Stimulated activated CD4-positive, alpha-beta T cell treated with anti-CD3 and anti-CD28 coated beads, Interleukin-15, amount 100 ng/mL, for 1 hour (primary cell): ENCODE results near the gene WDR91.

ENCODE experiments used
- DNase-seq, 2 donors: peaks; one replicate each; pipeline ENCODE4 v3.0.0-alpha.2; 2020; ENCODE audit warnings: low read depth in 1 of 2, low spot score in 1 of 2

The WDR91 gene

DNA sequence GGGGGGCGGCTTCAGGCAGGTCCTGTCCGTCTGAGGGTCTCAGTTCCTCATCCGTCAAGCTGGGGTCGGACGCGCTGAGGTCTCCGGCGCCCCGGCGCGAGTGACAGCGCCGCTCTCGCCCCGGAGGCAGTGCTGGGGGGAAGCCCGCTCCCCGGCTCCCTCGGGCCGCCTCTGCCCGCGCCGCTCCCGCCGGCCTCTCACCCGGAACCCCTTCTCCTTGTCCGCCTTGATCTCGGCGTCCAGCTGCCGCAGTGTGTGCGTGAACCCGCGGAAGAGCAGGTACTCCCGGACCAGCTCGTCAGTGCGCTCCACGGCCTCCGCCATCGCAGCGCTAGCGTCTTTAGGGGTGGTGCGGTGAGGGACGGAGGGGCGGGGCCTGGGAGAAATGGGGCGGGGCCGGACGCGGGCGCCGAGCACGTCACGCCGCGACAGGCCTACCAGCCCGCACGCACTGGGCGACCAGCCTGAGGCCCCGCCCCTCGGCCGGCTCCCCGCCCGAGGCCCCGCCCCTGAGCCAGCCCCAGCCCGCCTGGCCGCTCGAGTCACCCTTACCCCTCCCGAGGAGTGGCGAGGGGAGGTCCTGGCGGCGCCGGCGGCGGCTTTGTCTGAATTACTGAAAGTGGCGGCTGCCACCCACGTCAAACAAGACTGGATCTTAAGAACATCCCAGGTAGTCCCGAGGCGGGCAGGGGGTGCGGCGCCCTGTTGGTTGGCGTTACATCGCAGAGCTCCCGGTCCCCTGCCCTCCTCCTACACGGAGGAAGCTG, at the start of gene WDR91:
Gene WDR91, minus strand, starts transcription at position 348 of the 767 bp plus-strand sequence. Its CDS starts 24 bp downstream, at position 324.
- DNase-seq: peak; percentile 95 to 99

DNA sequence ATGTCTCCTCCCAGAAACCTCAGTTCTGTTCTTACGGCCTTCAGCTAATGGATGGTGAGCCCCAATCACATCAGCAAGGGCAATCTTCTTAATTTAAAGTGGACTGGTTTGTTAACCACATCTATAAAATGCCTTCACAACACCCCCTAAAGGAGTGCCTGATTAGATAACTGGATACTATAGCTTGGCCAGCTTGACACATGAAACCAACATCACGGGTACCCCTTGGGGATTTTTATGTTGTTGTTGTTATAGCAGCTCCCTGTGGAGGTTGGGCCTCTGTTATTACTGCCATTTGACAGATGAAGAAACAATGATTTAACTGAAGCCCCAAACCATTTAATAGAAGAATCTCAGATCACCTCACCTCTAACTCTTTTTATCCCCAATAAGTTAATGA, 49.1 kb upstream of the WDR91 start:
- no peak for DNase-seq

GRCh38 chr7:135259702-135260101, 48.4 kb upstream of the WDR91 start:
- DNase-seq: no peak

GRCh38 chr7:135258585-135258984, 47.3 kb upstream of the WDR91 start:
- no peak for DNase-seq

DNA sequence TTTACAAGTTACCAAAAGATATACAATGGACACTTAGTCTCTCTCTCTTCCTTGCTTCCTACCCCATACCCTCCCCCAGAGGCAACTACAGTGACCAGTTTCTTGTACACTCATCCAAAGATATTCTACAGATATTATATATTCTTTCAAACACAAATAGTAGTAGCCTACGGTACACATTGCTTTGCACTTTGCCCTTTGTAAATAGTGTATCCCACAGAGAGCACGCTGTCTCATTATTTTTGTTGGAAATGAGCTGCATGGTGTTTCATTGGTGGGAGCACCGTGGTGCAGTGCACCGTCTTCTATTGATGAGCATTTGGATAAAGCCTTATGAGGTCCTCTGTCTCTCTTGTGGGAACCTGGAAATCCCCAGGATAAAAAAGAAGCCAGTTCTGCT, 46.5 kb upstream of the WDR91 start:
- no peak for DNase-seq

DNA sequence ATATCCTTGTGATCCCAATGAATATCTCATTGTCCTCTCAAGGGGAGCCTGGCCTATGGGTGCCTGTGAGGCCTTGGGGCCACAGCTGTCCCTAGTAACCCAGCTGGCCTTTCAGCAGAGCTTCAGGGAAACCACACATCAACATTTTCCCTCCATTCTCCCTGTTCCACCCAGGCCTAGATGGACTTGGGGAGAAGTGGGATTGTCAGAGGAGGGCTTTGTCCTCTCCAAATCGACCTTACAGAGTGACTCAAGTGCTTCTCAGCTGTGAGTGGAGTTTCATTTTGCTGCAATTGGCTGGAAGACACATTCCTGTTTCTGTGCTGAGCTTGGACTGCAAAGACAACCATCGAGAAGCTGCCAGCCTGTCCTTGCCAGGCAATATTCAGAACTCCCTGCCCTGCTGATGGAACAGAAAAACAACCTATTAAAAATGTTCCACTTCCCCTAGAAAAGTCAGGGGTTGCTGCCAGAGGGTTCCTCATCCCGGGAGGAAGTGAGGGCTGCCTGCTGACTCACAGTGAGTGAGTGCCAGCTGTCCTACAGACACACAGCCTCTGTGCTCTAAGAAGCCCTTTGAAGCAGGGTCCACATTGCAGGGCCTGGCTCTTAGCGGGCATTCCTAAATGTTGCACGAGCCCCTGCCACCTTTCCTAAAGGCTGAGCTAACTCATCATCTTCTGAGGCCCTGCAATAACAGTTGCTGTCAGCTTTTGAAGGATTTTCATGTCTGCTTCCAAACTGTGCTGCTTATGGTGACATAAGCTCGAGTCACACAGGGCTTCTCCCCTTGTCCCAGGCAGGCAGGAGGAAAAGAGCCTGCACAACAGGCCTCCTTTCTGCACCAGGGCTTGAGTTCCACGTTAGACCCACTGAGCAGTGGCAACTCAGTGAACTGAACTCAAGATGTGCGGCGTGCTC, 42.8 kb upstream of the WDR91 start:
- DNase-seq: no peak

- no peak for DNase-seq
Measured at GRCh38 chr7:135251496-135252391, 40.4 kb upstream of the WDR91 start.

DNA sequence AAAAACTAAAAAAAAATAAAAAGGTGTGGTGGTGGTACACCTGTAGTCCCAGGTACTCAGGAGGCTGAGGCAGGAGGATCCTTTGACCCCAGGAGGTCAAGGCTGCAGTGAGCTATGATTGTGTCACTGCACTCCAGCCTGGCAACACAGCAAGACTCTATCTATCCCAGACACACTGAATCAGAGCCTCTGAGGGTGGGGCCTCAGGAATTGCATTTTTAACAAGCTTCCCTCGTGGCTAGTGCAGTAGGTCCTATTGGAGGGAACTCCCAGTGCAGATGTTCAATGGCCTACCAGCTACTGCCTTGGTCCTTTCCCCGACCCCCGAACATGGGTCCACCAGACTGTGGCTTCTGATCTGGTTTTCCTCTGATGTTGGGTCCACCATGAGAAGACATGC, 37.2 kb upstream of the WDR91 start:
- no peak for DNase-seq

- DNase-seq: no peak
Measured at GRCh38 chr7:135247746-135248471, 36.6 kb upstream of the WDR91 start.

DNA sequence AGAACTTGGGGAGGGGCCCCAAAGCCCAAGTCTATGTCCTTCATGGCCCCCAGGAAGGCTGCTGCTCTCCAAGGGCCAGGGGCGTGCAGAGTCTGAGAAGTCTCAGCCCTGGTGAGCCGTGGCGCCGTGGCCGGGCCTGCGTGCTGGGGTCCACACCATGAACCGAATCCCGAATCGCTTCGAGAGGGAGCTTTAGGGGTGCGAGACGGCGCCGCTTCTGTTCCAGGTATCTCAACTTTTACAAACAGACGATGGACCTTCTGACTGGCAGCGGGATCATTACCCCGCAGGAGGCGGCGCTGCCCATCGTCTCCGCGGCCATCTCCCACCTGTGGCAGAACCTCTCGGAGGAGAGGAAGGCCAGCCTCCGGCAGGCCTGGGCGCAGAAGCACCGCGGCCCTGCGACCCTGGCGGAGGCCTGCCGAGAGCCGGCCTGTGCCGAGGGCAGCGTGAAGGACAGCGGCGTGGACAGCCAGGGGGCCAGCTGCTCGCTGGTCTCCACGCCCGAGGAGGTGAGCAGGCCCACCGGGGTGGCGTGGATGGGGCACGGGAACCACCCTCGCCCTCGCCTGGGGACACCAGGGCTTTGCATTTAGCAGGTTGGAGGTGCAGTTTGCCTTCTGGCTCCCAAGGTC, 35.0 kb upstream of the WDR91 start:
- DNase-seq: no peak

DNA sequence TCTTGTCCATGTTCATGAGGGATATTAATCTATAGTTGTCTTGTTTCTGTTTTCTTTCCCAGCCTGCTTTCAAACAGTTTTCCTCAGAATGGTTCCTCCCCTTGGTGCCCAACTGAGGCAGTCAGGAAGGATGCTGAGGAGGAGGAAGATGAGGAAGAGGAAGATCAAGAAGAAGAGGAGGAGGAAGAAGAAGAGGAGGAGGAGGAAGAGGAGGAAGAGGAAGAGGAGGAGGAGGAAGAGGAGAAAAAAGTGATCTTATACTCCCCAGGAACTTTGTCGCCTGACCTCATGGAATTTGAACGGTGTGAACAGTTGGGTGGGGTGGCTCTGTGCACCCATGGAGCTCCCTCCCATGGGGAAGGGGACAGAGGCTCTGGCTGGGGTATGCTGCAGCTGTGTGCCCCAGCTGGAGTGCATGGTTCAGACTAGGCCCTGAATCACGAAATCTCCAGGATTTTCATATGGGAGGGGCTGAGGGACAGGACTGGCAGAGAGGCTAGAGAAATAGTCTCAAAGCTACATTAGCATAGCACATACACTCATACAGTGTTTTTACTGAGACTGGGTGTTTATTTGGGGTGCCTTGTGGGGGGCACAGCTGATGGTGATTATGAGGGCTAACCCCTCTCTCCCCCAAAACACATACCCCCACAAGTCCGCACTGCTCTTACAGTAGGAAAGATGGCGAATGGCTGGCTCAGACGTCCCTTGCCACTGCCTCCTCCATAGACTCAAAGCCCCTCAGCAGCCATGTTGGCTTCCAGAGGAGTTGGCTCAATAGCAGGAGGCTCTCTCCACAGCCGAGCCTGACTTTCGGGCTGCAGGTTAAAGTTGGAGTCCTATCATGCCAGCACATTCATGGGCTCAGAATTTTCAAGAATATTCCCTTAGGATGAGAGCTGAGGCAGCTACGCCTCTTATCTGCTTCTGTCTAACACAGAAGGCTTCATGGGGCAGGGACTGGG, 34.2 kb upstream of the WDR91 start:
- no peak for DNase-seq

GRCh38 chr7:135242096-135242684, 30.9 kb upstream of the WDR91 start:
- DNase-seq: no peak

DNA sequence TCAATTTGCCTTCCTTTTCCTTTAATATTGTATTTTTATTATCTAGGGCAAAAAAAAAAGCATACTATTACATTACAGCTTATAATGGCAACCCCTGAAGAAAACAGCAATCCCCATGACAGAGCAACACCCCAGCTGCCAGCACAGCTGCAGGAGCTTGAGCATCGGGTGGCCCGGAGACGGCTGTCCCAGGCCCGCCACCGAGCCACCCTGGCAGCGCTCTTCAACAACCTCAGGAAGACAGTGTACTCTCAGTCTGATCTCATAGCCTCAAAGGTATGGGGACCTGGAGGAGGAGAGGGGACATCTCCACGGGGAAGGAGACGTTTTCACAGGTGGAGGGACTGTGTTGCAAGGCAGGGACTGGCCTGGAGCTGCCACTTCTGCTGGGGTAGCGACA, 29.1 kb upstream of the WDR91 start:
- DNase-seq: no peak

DNA sequence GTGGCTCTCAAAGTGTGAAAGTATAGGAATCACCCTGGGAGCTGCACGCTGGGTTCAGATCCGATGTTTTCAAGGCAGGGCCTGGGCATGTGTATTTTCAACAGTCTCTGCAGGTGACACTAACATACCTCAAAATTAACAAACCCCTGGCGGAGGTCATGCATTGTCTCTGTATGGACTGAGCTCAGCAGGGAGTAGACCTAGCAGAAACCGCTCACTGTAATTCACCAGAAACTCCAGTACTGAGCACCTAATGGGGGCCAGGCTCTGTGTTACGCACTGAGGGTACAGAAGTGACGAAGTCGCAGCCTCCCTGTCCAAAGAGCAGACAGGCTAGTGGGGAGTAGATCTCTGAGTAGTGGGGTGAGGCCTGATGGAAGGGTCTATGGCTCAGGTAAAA, 27.9 kb upstream of the WDR91 start:
- DNase-seq: no peak

DNA sequence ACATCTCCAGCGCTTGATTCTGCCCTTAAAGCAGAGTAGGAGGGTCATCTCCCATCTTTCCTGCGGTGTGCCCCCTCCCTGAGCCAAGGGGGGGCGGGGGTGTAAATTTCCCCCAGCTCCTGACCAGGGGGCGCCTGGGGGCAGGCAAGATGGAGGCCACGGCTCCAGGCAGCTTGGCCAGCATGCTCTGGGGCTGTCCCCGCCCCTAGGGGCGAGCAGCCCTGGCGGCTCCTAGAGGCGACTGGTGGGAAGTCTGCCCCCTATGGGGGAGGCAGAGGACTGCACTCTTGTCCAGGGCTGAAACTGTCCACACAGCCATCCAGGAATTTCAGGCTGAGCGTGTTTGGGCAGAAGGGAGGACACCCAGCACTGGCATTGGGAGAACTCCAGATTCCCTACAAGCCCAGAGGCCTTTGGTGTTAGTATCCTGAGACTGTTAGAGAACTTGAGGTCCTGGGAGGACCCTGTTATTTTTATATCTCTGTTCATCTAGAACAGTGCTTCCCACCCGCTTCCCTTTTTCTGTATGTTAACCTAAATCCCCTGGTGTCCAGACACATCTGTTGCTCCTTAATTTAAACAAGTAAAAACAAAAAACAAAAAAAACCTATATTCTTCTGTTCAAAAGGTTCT, 26.9 kb upstream of the WDR91 start:
- DNase-seq: no peak

DNA sequence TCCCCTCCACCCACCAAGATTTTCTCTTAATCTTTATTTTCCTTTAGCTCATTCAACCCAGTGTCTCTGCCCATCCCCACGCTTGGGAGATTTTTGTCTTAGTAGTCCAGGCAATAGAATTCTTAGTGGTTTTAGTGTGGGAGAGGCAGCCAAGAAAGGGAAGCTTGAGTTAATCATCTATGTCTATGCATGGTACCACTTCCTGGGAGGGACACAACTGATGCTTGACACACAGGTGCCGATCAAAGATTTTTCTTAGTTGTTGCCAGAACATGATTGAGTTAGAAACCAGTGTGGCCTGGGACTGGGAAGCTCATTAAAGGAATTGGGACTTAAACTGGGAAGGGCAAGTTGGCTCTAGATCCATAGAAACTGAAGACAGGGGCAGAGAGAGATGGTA, 25.4 kb upstream of the WDR91 start:
- no peak for DNase-seq

DNA sequence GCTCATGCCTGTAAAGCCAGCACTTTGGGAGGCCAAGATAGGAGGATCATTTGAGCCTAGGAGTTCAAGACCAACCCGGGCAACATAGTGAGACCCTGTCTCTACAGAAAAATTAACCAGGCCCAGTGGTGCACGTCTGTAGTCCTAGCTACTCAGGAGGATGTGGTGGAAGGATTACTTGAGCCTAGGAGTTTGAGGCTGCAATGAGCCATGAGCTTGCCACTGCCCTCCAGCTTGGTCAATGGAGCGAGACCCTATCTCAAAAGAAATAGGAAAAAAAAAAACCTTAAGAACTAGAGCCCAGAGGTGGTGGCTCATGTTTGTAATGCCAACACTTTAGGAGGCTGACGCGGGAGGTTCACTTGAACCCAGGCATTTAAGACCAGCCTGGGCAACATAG, 24.5 kb upstream of the WDR91 start:
- no peak for DNase-seq

DNA sequence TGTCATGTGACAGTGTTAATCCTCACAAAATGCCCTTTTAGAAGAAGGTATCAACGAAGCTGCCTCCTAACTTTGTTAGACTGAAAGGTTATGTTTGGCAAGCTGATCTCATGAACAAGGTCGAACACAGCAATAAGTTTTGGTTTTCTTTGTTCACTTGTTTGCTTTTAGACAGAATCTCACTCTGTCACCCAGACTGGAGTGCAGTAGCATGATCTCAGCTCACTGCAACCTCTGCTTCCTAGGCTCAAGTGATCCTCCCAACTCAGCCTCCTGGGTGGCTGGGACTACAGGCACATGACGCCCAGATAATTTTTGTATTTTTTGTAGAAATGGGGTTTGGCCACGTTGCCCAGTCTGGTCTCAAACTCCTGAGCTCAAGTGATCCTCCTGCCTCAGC, 23.4 kb upstream of the WDR91 start:
- no peak for DNase-seq
